Nephron (organoid): ENCODE data around the gene KCTD21.
"Not testable (repeated sequence)": the region's sequence is repeated elsewhere in the genome, so short reads cannot be mapped to it uniquely, and the experiment has no call there.

Source experiments
- H3K27ac Mint-ChIP-seq, 3 experiments: 2 replicates each; pipeline ENCODE4 v1.8.0; 2020; ENCODE audit warnings: mixed read lengths in 3 of 3, mild to moderate bottlenecking in 2 of 3, moderate library complexity in 1 of 3
- H3K27me3 Mint-ChIP-seq: 2 replicates; pipeline ENCODE4 v1.8.0; 2021; ENCODE audit warnings: low read depth, mild to moderate bottlenecking, moderate library complexity, mixed read lengths
- H3K36me3 Mint-ChIP-seq: 2 replicates; pipeline ENCODE4 v1.8.0; 2020; ENCODE audit warnings: low read depth, mixed read lengths
- H3K4me1 Mint-ChIP-seq: 2 replicates; pipeline ENCODE4 v1.8.0; 2020; ENCODE audit warnings: mixed read lengths
- H3K4me3 Mint-ChIP-seq, 3 experiments: 2 replicates each; pipeline ENCODE4 v1.8.0; 2020; ENCODE audit warnings: mild to moderate bottlenecking in 3 of 3, mixed read lengths in 3 of 3, moderate library complexity in 2 of 3
- H3K9me3 Mint-ChIP-seq: 2 replicates; pipeline ENCODE4 v1.8.0; 2020; ENCODE audit warnings: mixed read lengths
- CTCF ChIP-seq, 3 experiments: fragments of 200-600 bp; sonication (generic); IDR thresholded peaks; one replicate each; pipeline ENCODE4 v1.5.0; 2021; ENCODE audit warnings: antibody characterized with exemption in 3 of 3; ENCODE audit not compliant: unreplicated experiment in 3 of 3

KCTD21 gene

GRCh38 chr11:78224906-78225420 is 36.5 kb upstream of the KCTD21 start:
- H3K4me3 Mint-ChIP-seq, result no peak overlapping the region
- H3K27me3 Mint-ChIP-seq, result no peaks in the 10 kb centered on the region
- no peak for TF ChIP-seq CTCF (IDR thresholded peaks at IDR 0.05; ENCODE audit: unreplicated experiment in 3 of 3)
- H3K27ac Mint-ChIP-seq, result no peak overlapping the region
- peaks cover 34% of the 10 kb centered on the region for H3K36me3 Mint-ChIP-seq
- H3K9me3 Mint-ChIP-seq, result no peaks in the 10 kb centered on the region
- H3K4me1 Mint-ChIP-seq, result peaks cover 13% of the 10 kb centered on the region

GRCh38 chr11:78224506-78224905 is 36.1 kb upstream of the KCTD21 start:
- no peak overlapping the region for H3K27ac Mint-ChIP-seq
- no peaks in the 10 kb centered on the region for H3K9me3 Mint-ChIP-seq
- TF ChIP-seq CTCF (IDR thresholded peaks at IDR 0.05; ENCODE audit: unreplicated experiment in 3 of 3), result no peak
- peaks cover 13% of the 10 kb centered on the region for H3K4me1 Mint-ChIP-seq
- H3K4me3 Mint-ChIP-seq, result no peak overlapping the region
- H3K36me3 Mint-ChIP-seq, result peaks cover 34% of the 10 kb centered on the region
- H3K27me3 Mint-ChIP-seq, result no peaks in the 10 kb centered on the region

- Mint-ChIP-seq H3K9me3 (no peaks in the 10 kb centered on the region), H3K27ac (no peak overlapping the region), H3K4me1 (peaks cover 7% of the 10 kb centered on the region), H3K36me3 (peaks cover 38% of the 10 kb centered on the region), H3K4me3 (no peak overlapping the region), H3K27me3 (no peaks in the 10 kb centered on the region)
- no peak for TF ChIP-seq CTCF (IDR thresholded peaks at IDR 0.05; ENCODE audit: unreplicated experiment in 3 of 3)
Observed at GRCh38 chr11:78223320-78223954, 35.0 kb upstream of the KCTD21 start.

GRCh38 chr11:78222726-78223125 is 34.3 kb upstream of the KCTD21 start:
- H3K27me3 Mint-ChIP-seq, H3K4me3 Mint-ChIP-seq, H3K9me3 Mint-ChIP-seq, H3K27ac Mint-ChIP-seq, H3K4me1 Mint-ChIP-seq: not testable (repeated sequence)
- peaks cover 42% of the 10 kb centered on the region for H3K36me3 Mint-ChIP-seq

- no peaks in the 10 kb centered on the region for H3K27me3 Mint-ChIP-seq
- H3K4me1 Mint-ChIP-seq, result no peaks in the 10 kb centered on the region
- H3K4me3 Mint-ChIP-seq, result no peak overlapping the region
- H3K36me3 Mint-ChIP-seq, result peaks cover 53% of the 10 kb centered on the region
- TF ChIP-seq CTCF (IDR thresholded peaks at IDR 0.05; ENCODE audit: unreplicated experiment in 3 of 3), result no peak
- H3K27ac Mint-ChIP-seq, result no peak overlapping the region
- H3K9me3 Mint-ChIP-seq, result no peaks in the 10 kb centered on the region
Observed at GRCh38 chr11:78221396-78222315, 33.2 kb upstream of the KCTD21 start.
